ENCODE results near the gene TYW3.

Gene TYW3

DNA sequence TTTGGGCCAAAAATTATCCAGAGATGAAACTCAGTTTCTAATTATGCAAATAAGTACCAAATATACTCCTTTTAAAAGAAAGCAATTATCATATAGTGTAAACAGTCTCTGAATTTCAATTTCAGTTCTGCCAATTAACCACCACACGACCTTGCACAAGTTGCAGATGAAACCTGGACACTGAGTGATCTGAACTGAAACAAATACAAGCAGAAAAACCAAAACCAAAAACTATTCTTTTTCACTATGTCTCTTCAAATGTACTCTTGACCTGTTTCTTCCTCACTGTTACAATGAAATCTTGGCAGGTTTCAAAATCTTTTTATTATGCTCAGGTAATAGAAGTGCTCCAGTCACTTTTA, 79.2 kb downstream of the TYW3 start:
- H3K9ac ChIP-seq, result peak overlapping the region; percentile 56; the same call in 1 of the 2 replicates
- no peaks in the 10 kb centered on the region for H4K20me1 ChIP-seq (ENCODE audit: insufficient read depth)
- H3K79me2 ChIP-seq (ENCODE audit: insufficient read depth, low read depth), result no peaks in the 10 kb centered on the region
- H2AFZ ChIP-seq (ENCODE audit: low read depth), result peak overlapping the region; percentile 52
- no peak overlapping the region for H3K4me3 ChIP-seq (IDR thresholded peaks at IDR 0.05; ENCODE audit: insufficient read depth, low read depth, low read length)
- H3K36me3 ChIP-seq (ENCODE audit: insufficient read depth), result no peaks in the 10 kb centered on the region
- H3K4me2 ChIP-seq, result peak overlapping the region; percentile 85
- peak overlapping the region; percentile 85 for H3K27ac ChIP-seq
- no peaks in the 10 kb centered on the region for H3K27me3 ChIP-seq (ENCODE audit: insufficient read depth, low read depth)
- TF ChIP-seq, protein P1, sequence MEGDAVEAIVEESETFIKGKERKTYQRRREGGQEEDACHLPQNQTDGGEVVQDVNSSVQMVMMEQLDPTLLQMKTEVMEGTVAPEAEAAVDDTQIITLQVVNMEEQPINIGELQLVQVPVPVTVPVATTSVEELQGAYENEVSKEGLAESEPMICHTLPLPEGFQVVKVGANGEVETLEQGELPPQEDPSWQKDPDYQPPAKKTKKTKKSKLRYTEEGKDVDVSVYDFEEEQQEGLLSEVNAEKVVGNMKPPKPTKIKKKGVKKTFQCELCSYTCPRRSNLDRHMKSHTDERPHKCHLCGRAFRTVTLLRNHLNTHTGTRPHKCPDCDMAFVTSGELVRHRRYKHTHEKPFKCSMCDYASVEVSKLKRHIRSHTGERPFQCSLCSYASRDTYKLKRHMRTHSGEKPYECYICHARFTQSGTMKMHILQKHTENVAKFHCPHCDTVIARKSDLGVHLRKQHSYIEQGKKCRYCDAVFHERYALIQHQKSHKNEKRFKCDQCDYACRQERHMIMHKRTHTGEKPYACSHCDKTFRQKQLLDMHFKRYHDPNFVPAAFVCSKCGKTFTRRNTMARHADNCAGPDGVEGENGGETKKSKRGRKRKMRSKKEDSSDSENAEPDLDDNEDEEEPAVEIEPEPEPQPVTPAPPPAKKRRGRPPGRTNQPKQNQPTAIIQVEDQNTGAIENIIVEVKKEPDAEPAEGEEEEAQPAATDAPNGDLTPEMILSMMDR (conservative IDR thresholded peaks at IDR 0.05; ENCODE audit: low read depth, low read length), result no peak
- H3K4me1 ChIP-seq (ENCODE audit: low read depth, poor library complexity, severe bottlenecking), result peaks cover 37% of the 10 kb centered on the region
